Lower lobe of right lung (tissue), 2 donors: ENCODE results near the gene L1CAM. TPM values are rescaled to one million over a fixed set of nuclear protein-coding genes. Genes with fewer than 3 reads are reported as not detected.

Experiments used
- ATAC-seq, 2 donors: fragments of 200-7000 bp; cut with Tn5 transposase; one replicate each; pipeline ENCODE4 v1.9.1; 2020 to 2022; ENCODE audit warnings: mild to moderate bottlenecking in 2 of 2, moderate library complexity in 2 of 2
- DNase-seq: peaks from one replicate; pipeline ENCODE4 v3.0.0-alpha.2; 2020
- H3K27ac ChIP-seq: fragments of 200-600 bp; one replicate; pipeline ENCODE4 v1.8.0; 2022
- H3K27me3 ChIP-seq: fragments of 200-600 bp; one replicate; pipeline ENCODE4 v1.8.0; 2022; ENCODE audit warnings: low read depth
- H3K36me3 ChIP-seq: fragments of 200-600 bp; one replicate; pipeline ENCODE4 v1.8.0; 2022; ENCODE audit warnings: mild to moderate bottlenecking
- H3K4me1 ChIP-seq: fragments of 200-600 bp; one replicate; pipeline ENCODE4 v1.8.0; 2022
- H3K4me3 ChIP-seq: fragments of 200-600 bp; one replicate; pipeline ENCODE4 v1.8.0; 2022; ENCODE audit warnings: mild to moderate bottlenecking
- H3K9me3 ChIP-seq: fragments of 200-600 bp; one replicate; pipeline ENCODE4 v1.8.0; 2022
- intact Hi-C: fragments of 100-400 bp; cut with DNase I; formaldehyde crosslinking; loops from one replicate; pipeline ENCODE4 v1.11.0; 2022
- total RNA-seq: library from RNA; stranded (reverse); fragmentation: NEBNext Ultra II Directional; extraction: Animal tissue kit (Norgen Biotek cat#: 25700); gene quantifications from one replicate; pipeline ENCODE4 v1.2.1, GENCODE V29; 2021
- TF ChIP-seq, protein P1 (sequence below): fragments of 200-600 bp; IDR thresholded peaks from one replicate; pipeline ENCODE4 v1.8.0; 2022; ENCODE audit warnings: antibody characterized with exemption, mild to moderate bottlenecking
- donor health status: DM: no; HTN: yes; CAD: no; lungs with severe emphysema.

Gene L1CAM
- total RNA-seq, 1 donor from 2014 or later, result 1.6 TPM

DNA sequence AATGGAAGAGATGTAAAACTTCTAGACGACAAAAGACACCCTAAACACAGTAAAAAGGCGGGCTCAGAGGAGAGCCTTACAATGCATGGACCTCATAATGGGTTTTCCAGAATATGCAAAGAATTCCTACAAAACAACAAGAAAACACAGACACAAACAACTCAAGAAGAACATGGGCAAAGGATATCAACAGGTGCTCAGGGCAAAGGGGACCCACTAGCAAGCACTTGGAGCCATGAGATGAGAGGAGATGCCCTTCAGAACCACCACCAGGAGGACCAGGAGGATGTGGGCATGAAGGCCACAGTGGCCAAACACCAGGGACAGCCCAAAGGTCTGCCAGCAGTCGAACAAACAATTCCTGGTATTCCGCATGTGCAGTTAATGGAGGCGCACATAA lies 72.8 kb downstream of the L1CAM start:
- intact Hi-C loops, result no loop called here
- TF ChIP-seq, protein P1, sequence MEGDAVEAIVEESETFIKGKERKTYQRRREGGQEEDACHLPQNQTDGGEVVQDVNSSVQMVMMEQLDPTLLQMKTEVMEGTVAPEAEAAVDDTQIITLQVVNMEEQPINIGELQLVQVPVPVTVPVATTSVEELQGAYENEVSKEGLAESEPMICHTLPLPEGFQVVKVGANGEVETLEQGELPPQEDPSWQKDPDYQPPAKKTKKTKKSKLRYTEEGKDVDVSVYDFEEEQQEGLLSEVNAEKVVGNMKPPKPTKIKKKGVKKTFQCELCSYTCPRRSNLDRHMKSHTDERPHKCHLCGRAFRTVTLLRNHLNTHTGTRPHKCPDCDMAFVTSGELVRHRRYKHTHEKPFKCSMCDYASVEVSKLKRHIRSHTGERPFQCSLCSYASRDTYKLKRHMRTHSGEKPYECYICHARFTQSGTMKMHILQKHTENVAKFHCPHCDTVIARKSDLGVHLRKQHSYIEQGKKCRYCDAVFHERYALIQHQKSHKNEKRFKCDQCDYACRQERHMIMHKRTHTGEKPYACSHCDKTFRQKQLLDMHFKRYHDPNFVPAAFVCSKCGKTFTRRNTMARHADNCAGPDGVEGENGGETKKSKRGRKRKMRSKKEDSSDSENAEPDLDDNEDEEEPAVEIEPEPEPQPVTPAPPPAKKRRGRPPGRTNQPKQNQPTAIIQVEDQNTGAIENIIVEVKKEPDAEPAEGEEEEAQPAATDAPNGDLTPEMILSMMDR, result no peak
- H3K9me3 ChIP-seq, result no peaks in the 10 kb centered on the region
- ATAC-seq, result no peak
- H3K36me3 ChIP-seq, result no peaks in the 10 kb centered on the region
- no peak overlapping the region for H3K27ac ChIP-seq
- H3K4me3 ChIP-seq, result no peak overlapping the region
- no peaks in the 10 kb centered on the region for H3K4me1 ChIP-seq
- H3K27me3 ChIP-seq, result no peaks in the 10 kb centered on the region
- DNase-seq, result no peak

DNA sequence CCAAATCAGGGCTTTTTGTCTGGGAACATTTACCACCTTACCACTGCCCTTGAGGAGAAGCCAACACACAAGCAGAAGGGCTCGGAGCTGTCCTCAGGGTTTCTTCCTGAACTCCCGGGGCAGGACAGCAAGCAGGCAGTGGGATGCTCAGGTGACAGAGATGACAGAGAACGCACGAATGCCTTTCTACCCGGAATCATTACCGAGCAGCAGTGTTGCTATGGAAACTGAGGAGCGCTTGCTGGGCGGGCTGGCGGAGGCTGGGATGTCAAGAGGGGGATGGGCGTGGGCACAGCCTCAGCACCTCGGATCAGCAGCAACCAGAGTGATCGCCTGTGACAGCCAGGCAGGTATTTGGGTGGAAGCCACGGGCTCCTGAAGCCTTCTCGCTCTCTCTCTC lies 73.8 kb downstream of the L1CAM start:
- H3K36me3 ChIP-seq, result no peaks in the 10 kb centered on the region
- intact Hi-C loops, result no loop called here
- no peak for ATAC-seq
- no peaks in the 10 kb centered on the region for H3K4me1 ChIP-seq
- no peaks in the 10 kb centered on the region for H3K27me3 ChIP-seq
- no peak overlapping the region for H3K4me3 ChIP-seq
- no peak overlapping the region for H3K27ac ChIP-seq
- TF ChIP-seq, protein P1, result no peak
- H3K9me3 ChIP-seq, result no peaks in the 10 kb centered on the region
- no peak for DNase-seq

Other genes starting within 250 kb of the L1CAM start
- not detected for gene DUSP9, start 239.0 kb downstream of the L1CAM start, total RNA-seq
- gene PNCK, start 212.4 kb downstream of the L1CAM start, total RNA-seq, result not detected
- 7.1 TPM for gene SLC6A8, start 198.2 kb downstream of the L1CAM start, total RNA-seq
- gene BCAP31, start 161.8 kb downstream of the L1CAM start, total RNA-seq, result 219 TPM
- gene ABCD1, start 161.3 kb downstream of the L1CAM start, total RNA-seq, result 14.5 TPM
- gene PLXNB3, start 121.9 kb downstream of the L1CAM start, total RNA-seq, result 4.6 TPM
- gene SRPK3, start 105.1 kb downstream of the L1CAM start, total RNA-seq, result not detected
- gene IDH3G, start 91.8 kb downstream of the L1CAM start, total RNA-seq, result 50.1 TPM
- gene SSR4, start 91.5 kb downstream of the L1CAM start, total RNA-seq, result 210 TPM
- gene PDZD4, start 55.6 kb downstream of the L1CAM start, total RNA-seq, result 8.5 TPM
- gene AVPR2, start 18.5 kb upstream of the L1CAM start, total RNA-seq, result 1.9 TPM
- 70.7 TPM for gene ARHGAP4, start 40.1 kb upstream of the L1CAM start, total RNA-seq
- 69.2 TPM for gene NAA10, start 48.9 kb upstream of the L1CAM start, total RNA-seq
- 57.0 TPM for gene RENBP, start 58.5 kb upstream of the L1CAM start, total RNA-seq
- gene HCFC1, start 85.6 kb upstream of the L1CAM start, total RNA-seq, result 48.4 TPM
- 7.6 TPM for gene TMEM187, start 86.6 kb upstream of the L1CAM start, total RNA-seq
- 73.1 TPM for gene IRAK1, start 133.7 kb upstream of the L1CAM start, total RNA-seq
- gene MECP2, start 211.5 kb upstream of the L1CAM start, total RNA-seq, result 57.6 TPM